Right cardiac atrium (tissue), 5 donors: ENCODE data around the gene RAB3C. TPM values are rescaled to one million over a fixed set of nuclear protein-coding genes. Genes with fewer than 3 reads are reported as not detected.

ENCODE experiments used
- ATAC-seq, 2 donors: fragments of 200-7000 bp; cut with Tn5 transposase; one replicate each; pipeline versions ENCODE4 v1.8.0 to v1.9.1; 2020; ENCODE audit warnings: moderate library complexity in 2 of 2, mild to moderate bottlenecking in 1 of 2
- DNase-seq, 3 donors: peaks; one replicate each; pipeline ENCODE4 v3.0.0-alpha.2; 2020
- H3K27ac ChIP-seq: one replicate; pipeline ENCODE4 v1.5.1; 2013; ENCODE audit warnings: mild to moderate bottlenecking, low read length, control low read depth, moderate library complexity
- H3K27me3 ChIP-seq: one replicate; pipeline ENCODE4 v1.6.1; 2013; ENCODE audit not compliant: control insufficient read depth, insufficient read depth
- H3K4me1 ChIP-seq: one replicate; pipeline ENCODE4 v1.6.1; 2013; ENCODE audit warnings: low read length; ENCODE audit not compliant: control insufficient read depth, insufficient read depth
- H3K4me3 ChIP-seq: one replicate; pipeline ENCODE4 v1.5.1; 2013; ENCODE audit warnings: low read length, control low read depth
- H3K9me3 ChIP-seq: one replicate; pipeline ENCODE4 v1.6.1; 2013; ENCODE audit warnings: low read length; ENCODE audit not compliant: control insufficient read depth
- WGBS: extraction: QIAGEN DNeasy Blood & Tissue Kit; methylation state at CpG from one replicate; pipeline ENCODE4 v1.1.7; 2013; 5-methylcytosine and 5-hydroxymethylcytosine counted together
- intact Hi-C, 4 donors: fragments of 100-400 bp; cut with DNase I; formaldehyde crosslinking; loops; one replicate each; pipeline versions ENCODE4 v1.11.0 to v1.14.0; 2022 to 2023
- polyA plus RNA-seq: library from polyadenylated mRNA; stranded (reverse); fragments of 200-250 nt; gene quantifications from one replicate; pipeline ENCODE4 v1.2.3, GENCODE V29; 2013
- total RNA-seq, 4 donors: library from RNA; stranded (reverse); fragmentation: NEBNext Ultra II Directional; extraction: Animal tissue kit (Norgen Biotek cat#: 25700); gene quantifications; one replicate each; pipeline ENCODE4 v1.2.1, GENCODE V29; 2021
- donor health status: healthy with polysubstance abuse.
- donor health status: DM: no; HTN: yes; CAD: no.
- donor health status: DM: no; HTN: no; CAD: no.
- donor health status: DM: no; HTN: yes; CAD: no; lungs with severe emphysema.
- donor health status: DM: yes; HTN: yes; CAD: no.

Gene RAB3C
- total and polyA plus RNA-seq, 5 donors = 0.34 to 1.3 (median 0.53) TPM

DNA sequence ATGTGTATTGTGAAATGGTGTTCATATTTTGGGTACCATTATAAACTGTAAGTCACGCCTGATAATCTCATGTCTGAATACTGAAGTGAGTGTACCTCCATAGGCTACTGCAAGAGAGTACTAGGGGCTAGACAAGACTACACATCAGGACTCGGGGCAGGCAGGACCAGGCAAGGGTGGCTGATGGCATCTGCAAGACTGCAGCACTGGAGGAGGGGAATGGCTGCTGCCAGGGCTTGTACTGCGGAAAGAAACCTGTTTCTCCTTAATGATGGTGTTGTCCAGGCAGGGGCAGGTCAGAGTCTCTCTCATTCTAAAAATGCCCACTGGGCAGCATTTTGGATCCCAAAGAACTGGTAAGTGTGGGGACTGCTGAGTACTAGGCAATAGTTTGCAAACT lies 172.5 kb downstream of the RAB3C start:
- H3K4me1 ChIP-seq = no peaks in the 10 kb centered on the region
- 91% methylated on average over 3 of the region's 3 CpGs for WGBS
- H3K27ac ChIP-seq = no peak overlapping the region
- ATAC-seq (no peak), DNase-seq (no peak)
- H3K9me3 ChIP-seq = no peaks in the 10 kb centered on the region
- intact Hi-C loops = no loop called here
- H3K27me3 ChIP-seq = no peaks in the 10 kb centered on the region
- no peak overlapping the region for H3K4me3 ChIP-seq

DNA sequence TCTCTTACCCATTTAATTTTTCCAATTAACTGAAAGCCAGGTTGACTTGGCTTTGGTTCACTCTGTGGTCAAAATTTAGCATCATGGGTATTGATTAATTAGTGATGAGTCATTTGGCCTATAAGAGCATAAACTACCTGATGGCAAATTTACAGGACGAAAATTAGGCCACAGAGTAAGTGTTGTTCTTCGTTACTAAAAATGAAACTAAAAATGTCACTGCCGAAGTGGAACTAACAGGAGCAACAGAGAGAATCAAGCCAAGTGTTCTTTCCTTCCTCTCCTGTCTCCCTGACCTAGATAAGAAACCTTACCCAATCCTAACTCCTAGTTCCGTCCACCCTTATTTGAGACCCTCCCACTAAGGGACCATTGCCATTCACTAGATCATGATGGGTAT lies 176.9 kb downstream of the RAB3C start:
- WGBS = 5% methylated on average over 4 of the region's 4 CpGs
- H3K27ac ChIP-seq = peak overlapping the region; percentile 37
- peak; percentile 57 to 84 for ATAC-seq

DNA sequence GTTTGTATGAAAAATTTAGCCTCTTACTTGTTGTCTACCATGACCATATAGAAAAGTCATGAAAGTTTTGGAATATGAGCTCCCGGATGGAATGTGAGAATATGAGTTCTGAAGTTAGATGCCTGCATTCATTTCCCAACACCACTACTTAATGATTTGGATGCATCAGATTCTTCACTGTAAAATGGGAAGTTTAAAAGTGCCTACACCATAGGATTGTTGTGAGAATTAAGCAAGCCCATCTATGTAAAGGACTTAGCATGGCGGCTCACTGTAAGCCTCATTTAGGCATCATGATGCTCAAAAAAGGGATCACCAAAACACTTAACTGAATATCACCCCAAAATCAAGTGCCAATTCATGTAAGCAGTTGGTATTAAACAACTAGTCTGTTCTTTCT lies 177.3 kb downstream of the RAB3C start:
- ATAC-seq = no peak
- Histone ChIP-seq H3K4me1 (no peaks in the 10 kb centered on the region), H3K4me3 (peak overlapping the region; percentile 54), H3K27me3 (no peaks in the 10 kb centered on the region), H3K27ac (peak overlapping the region; percentile 37), H3K9me3 (no peaks in the 10 kb centered on the region)
- intact Hi-C loops = no loop called here
- 85% methylated on average over 2 of the region's 2 CpGs for WGBS
- DNase-seq = no peak

More for the DNA sequence above, 176.9 kb downstream of the RAB3C start:
- peak overlapping the region; percentile 54 for H3K4me3 ChIP-seq
- no peaks in the 10 kb centered on the region for H3K4me1 ChIP-seq
- DNase-seq = no peak
- H3K9me3 ChIP-seq = no peaks in the 10 kb centered on the region
- intact Hi-C loops = no loop called here
- no peaks in the 10 kb centered on the region for H3K27me3 ChIP-seq

DNA sequence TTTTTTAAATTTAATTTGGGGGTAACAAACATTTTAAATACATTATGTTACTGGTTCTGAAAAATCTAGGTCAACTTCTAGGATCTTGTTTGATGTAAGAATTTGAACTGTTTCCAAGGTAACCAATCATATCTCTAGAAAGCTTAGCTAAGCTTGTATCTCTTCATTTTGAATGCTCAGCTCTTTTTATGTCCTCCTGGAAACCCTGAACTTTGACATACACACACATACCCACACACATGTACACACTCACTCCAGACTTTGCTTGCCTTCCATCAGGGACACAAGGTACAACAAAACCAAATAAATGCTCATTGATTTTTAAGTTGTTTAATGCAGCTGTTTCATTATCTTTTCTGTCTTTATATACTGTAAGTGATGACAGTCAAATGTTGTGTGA lies 178.5 kb downstream of the RAB3C start:
- no peak for ATAC-seq
- intact Hi-C loops = no loop called here

DNA sequence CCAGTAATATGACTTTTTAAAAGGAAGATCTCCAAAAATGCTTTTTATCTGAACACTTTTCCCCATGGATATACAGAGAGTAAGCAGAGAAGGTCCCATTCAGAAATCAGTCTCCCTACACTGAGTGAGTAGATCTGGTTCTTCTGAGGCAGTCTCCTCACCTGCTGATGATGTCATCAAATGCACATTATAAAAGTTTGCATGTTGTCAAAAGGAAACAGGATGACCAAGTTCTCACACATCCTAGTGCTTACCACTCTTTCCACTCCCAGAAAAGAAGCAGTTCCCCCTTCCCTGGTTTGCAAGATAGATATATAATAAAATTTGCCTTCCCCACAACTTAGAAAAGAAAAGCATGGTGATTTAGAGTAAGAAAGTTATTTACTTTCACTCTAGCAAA lies 180.5 kb downstream of the RAB3C start:
- Histone ChIP-seq H3K4me1 (no peaks in the 10 kb centered on the region), H3K4me3 (no peak overlapping the region), H3K27me3 (no peaks in the 10 kb centered on the region), H3K9me3 (no peaks in the 10 kb centered on the region), H3K27ac (no peak overlapping the region)
- intact Hi-C loops = no loop called here
- DNase-seq (no peak), ATAC-seq (no peak)

More for the DNA sequence above, 178.5 kb downstream of the RAB3C start:
- Histone ChIP-seq H3K9me3 (no peaks in the 10 kb centered on the region), H3K27ac (no peak overlapping the region), H3K4me1 (no peaks in the 10 kb centered on the region), H3K4me3 (no peak overlapping the region), H3K27me3 (no peaks in the 10 kb centered on the region)
- no peak for DNase-seq

DNA sequence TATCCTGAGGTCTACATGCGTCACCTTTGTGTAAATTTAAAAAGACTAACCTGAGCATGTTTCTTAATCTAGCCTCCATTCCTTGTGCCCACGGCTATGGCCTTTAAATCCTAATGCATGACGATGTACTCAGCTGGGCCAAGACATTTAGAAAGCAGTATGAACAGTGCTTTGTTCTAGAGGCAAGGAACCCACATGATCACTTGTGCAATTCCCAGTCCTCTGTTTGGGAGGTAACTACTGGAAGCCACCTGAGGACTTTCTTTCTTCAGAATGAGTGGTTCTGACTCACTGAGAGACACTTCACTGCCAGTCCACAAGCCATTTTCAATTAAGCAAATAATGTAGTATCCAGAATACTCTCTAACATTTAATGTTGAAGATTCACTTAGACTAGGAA lies 181.3 kb downstream of the RAB3C start:
- no peaks in the 10 kb centered on the region for H3K27me3 ChIP-seq
- intact Hi-C loops = no loop called here

DNA sequence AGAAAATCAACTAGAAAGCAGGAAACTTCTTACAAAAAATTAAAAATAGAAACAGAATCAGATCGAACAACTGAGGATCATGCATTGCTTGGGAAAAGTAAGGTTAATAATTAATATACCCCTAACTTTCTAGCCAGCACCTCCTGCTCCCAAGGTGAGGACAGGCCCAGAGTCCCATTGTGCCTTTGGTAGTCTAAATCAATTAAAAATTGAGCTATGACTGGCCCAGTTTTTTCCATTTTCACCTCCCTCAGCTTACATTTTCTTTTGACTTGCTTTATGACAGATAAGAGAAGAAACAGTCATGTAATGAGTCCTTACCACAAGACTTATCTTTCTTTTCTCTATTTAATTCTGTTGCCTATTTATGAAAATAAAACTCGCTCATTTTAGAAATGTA lies 182.2 kb downstream of the RAB3C start:
- Histone ChIP-seq H3K4me3 (no peak overlapping the region), H3K4me1 (no peaks in the 10 kb centered on the region), H3K27ac (no peak overlapping the region), H3K27me3 (no peaks in the 10 kb centered on the region), H3K9me3 (no peaks in the 10 kb centered on the region)
- intact Hi-C loops = no loop called here
- ATAC-seq = no peak
- 86% methylated on average over 2 of the region's 2 CpGs for WGBS
- no peak for DNase-seq

More for the DNA sequence above, 181.3 kb downstream of the RAB3C start:
- Histone ChIP-seq H3K27ac (no peak overlapping the region), H3K4me3 (no peak overlapping the region), H3K4me1 (no peaks in the 10 kb centered on the region), H3K9me3 (no peaks in the 10 kb centered on the region)
- DNase-seq = no peak
- no peak for ATAC-seq
- WGBS = 91% methylated on average over 3 of the region's 3 CpGs

DNA sequence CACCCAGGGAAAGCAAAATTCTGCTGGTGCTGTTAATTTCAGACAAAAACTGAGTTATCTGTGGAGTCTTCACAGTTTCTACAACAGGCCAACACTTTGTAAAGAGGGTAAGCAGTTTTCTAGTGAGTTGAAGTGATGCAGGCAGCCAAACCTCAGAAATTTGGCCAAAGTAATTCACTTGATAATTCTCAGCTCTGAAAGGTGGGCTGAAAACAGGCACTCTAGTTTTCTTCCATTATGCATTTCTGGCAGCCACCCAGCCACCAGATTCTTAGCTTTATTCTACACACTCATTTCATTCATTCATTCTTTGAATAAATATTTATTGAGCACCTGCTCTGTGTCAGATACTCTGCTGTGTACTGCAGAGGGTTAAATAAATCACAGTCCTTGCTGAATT lies 184.2 kb downstream of the RAB3C start:
- DNase-seq (no peak), ATAC-seq (no peak)
- Histone ChIP-seq H3K4me3 (no peak overlapping the region), H3K4me1 (no peaks in the 10 kb centered on the region), H3K27me3 (no peaks in the 10 kb centered on the region), H3K27ac (no peak overlapping the region), H3K9me3 (no peaks in the 10 kb centered on the region)
- intact Hi-C loops = no loop called here

DNA sequence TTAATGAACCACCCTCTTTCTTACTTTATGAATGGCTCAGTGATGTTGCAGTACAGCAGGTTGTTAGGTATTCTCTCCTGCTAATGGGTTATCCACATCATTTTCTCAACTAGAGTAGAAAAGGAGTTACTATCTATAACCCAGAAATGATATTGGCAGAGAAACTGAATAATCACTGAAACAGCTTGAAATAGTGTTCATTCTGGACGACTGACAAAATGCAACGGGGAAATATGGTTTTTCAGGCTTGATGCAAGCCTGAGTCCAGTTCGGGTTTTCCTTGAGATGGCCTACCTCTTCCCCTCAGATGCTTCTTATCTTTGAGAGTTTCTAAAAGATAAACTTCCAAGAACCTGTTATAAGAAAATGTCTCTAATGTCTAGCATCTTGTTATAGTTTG lies 187.3 kb downstream of the RAB3C start:
- ATAC-seq = no peak
- 49% methylated on average over 3 of the region's 3 CpGs for WGBS
- Histone ChIP-seq H3K27ac (no peak overlapping the region), H3K4me1 (no peaks in the 10 kb centered on the region), H3K4me3 (no peak overlapping the region), H3K27me3 (no peaks in the 10 kb centered on the region), H3K9me3 (no peaks in the 10 kb centered on the region)
- intact Hi-C loops = no loop called here
- no peak for DNase-seq

DNA sequence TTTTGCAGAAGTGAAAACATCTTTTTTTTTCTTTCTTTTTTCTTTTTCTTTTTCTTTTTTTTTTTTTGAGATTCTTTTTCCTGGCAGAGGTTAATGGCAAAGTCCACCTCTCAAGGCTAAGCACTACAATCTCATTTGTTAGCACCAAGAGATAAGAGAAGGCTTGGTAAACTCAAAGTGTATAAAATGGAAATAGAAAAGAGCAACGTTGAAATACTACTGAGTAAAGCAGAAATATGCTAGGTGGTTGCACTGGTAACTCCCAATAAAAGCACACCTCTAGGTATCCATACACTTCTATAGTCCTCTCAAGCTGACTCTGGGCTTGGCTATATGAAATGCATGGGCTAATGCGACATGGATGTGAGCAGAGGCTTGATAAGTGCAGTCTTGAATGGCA lies 188.9 kb downstream of the RAB3C start:
- Histone ChIP-seq H3K4me1 (no peaks in the 10 kb centered on the region), H3K9me3 (no peaks in the 10 kb centered on the region), H3K27ac (no peak overlapping the region), H3K4me3 (no peak overlapping the region), H3K27me3 (no peaks in the 10 kb centered on the region)
- ATAC-seq (no peak), DNase-seq (no peak)
- intact Hi-C loops = no loop called here
- WGBS = 62% methylated on average over 2 of the region's 2 CpGs

DNA sequence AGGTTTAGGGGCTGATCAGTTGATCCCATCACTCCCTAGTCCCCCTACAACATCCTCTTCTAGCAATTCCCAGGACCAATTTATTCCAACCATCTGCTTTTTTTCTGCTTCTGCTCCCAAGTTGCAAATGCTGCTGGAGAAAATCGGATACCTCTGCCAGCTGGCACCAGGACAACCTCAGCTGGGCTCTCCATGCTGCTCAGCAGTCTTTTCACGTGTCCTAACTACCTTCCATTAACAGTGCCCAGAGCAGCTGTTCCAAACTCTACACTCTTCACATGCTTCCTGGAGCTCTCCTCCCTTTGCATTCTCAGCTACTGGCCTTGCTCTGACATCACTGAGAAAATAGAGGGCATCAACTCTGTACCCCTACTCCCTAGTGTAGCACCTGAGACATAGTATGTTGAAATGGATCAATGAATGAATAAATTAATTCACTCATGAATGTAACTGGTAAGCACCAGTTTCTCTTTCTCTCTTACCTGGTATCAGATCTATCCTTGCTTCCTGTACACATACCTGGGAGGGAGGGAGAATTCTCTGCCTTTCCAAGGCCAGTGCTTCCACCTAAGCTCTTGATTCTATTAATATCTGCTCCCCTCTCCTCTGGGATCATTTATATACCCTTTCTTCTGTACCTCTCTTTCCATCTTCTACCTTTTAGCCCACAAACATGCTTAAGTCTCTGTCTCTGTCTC lies 191.0 kb downstream of the RAB3C start:
- 9% methylated on average over 2 of the region's 2 CpGs for WGBS
- H3K27me3 ChIP-seq = no peaks in the 10 kb centered on the region
- H3K27ac ChIP-seq = no peak overlapping the region
- H3K9me3 ChIP-seq = no peaks in the 10 kb centered on the region
- no peak overlapping the region for H3K4me3 ChIP-seq
- ATAC-seq (peak in 1 of 2 donors; percentile 33), DNase-seq (peak in 2 of 3 donors; percentile 64 to 65)
- intact Hi-C loops = no loop called here
- no peaks in the 10 kb centered on the region for H3K4me1 ChIP-seq

DNA sequence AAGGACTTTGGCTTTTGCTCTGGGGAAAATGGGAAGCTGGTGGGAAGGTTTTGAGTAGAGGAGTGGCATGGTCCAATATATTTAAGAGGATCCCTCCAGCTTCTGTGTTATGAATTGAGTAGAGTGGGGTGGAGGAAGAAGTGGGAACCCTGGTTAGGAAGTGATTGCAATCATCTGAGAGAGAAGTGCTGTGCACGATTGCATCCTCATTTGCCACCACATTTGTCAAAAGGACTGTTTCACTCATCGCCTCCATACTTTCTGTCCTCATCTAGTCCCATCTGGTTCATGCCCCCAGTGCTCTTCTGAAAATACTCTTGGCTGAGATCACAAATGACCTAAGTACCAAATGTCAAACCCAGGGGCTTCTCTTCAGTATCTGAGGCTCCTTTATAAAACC lies 192.1 kb downstream of the RAB3C start:
- H3K4me3 ChIP-seq = no peak overlapping the region
- no peaks in the 10 kb centered on the region for H3K4me1 ChIP-seq
- intact Hi-C loops = no loop called here
- no peaks in the 10 kb centered on the region for H3K9me3 ChIP-seq
- no peaks in the 10 kb centered on the region for H3K27me3 ChIP-seq
- DNase-seq = no peak
- 90% methylated on average over 2 of the region's 2 CpGs for WGBS
- no peak for ATAC-seq
- H3K27ac ChIP-seq = no peak overlapping the region
